GM18951 (cell line): ENCODE data around the gene SLC26A11.

ENCODE experiments used
- POLR2A ChIP-seq: IDR thresholded peaks from 4 replicates; pipeline ENCODE4 v1.6.1; 2011; ENCODE audit warnings: mild to moderate bottlenecking; ENCODE audit not compliant: insufficient read length, insufficient read depth; ENCODE audit errors: extremely low read depth
- in situ Hi-C: fragments of 300-500 bp; cut with MboI; formaldehyde crosslinking; loops from one replicate; pipeline ENCODE4 v1.12.0; 2022; ENCODE audit warnings: low sequenced_read_pairs, mixed read lengths, inconsistent platforms; ENCODE audit not compliant: unreplicated experiment

The SLC26A11 gene

DNA sequence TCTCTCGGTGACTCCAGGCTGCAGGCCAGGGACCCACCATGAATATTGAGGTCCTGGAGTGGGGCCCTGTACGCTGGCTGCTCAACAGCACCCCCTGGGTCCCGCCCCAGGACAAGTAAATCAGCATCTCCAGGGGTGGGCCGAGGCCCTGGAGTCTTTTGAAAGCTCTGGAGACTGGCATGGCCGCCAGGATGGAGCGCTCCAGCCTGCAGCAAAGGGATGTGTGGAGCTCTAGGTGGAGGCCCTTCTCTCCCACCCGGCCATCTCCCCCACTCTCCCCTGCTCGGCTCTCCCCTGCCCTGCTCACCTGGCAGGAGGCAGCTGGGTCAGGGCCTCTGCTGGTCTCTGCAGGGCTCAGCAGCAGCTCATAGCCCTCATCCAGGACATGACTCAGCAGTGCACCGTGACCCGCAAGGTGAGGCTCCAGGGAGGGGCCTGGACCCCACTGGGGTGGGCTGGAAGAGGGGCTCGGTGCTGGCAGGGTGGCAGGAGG lies 16.7 kb upstream of the SLC26A11 start:
- no peak for TF ChIP-seq POLR2A
- in situ Hi-C loops = no loop called here

DNA sequence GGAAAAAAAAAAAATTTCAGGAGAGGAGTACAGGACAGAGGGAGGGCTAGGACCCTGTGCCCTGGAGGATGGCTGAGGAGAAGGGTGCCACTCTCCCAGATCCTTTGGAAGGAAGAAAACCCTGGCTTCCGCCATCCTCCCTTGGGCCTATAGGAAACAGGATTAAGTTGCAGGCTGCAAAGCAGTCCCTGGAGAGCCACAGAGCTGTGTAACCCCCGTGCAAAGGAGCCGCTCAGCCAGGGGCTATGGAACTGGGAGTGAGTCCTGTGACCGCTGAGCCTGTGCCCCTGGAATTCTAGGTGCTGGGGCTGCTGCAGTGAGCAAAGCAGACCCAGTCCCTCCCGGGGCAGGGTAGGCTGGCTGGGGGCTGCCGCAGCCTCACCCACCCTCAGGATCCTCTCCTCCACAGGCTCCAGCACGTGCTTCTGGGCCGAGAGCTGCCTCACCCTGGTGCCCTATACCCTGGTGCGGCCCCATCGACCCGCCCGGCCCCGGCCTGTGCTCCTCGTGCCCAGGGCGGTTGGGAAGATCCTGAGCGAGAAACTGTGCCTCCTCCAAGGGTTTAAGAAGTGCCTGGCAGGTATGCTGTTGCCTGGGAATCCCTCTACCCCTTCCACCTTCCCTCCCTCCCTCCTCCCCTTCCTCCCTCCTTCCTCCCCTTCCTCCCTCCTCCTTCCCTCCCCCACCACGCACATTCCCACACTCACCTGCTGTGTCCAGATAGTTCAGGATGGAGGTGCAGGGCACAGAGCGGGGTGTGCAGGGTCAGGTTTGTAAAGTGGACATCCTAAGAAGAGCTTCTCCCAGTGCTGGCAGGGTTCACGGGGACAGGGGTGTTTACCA lies 15.4 kb upstream of the SLC26A11 start:
- in situ Hi-C loops = no loop called here
- TF ChIP-seq POLR2A = no peak

DNA sequence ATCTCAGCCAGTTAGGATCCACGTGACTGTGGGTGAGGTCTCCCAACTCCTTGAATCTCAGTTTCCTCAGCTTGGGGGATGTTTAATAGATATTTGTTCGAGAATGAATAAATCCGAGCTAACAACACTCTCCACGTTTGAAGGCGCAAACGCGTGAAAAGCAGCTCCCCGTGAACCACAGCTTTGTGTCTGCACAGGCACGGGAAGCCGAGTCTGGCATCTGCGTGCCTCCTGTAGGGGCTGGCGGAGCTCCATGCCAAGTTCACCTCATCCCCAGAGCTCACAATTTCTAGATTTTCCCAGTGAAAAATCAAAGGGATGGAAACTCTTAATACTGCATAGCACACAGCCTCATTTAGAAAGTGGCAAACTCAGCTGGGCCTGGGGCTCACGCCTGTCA lies 14.4 kb upstream of the SLC26A11 start:
- in situ Hi-C loops = no loop called here

DNA sequence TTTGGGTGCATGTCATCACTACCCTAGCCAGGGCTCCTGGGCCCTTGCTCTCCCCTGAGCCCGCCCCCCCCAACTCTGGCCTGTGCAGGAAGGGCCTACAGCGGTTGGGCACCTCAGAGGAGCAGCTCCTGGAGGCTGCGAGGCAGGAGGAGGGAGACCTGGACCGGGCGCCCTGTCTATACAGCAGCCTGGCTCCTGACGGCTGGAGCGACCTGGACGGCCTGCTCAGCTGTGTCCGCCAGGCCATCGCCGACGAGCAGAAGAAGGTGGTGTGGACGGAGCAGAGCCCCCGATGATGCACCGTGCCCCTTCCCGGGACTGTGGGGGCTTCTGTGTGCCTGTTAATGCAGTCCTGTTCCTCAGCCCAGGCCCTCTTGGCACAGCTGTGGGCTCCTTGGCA lies 12.2 kb upstream of the SLC26A11 start:
- in situ Hi-C loops = no loop called here
- no peak for TF ChIP-seq POLR2A

More for the DNA sequence above, 14.4 kb upstream of the SLC26A11 start:
- TF ChIP-seq POLR2A = no peak

DNA sequence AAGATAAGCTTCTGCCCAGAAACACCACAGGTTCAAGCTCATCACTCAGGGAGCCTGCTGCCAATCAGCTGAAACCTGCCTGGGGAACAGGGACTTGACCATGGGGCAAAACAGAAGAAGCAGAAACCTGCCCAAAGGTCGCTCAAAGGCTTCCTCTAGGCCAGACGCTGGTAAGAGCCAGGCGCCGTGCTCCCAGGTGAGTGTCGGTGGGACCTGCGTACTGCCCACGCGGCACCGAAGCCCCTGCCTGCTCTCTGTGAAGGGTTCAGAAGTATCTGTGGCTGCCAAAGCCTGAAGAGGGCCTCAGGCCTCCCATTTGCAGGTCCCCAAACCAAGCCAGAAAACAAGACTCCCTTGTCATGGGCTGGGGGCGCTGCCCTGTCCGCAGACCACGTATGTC lies 10.5 kb upstream of the SLC26A11 start:
- no peak for TF ChIP-seq POLR2A
- in situ Hi-C loops = no loop called here

DNA sequence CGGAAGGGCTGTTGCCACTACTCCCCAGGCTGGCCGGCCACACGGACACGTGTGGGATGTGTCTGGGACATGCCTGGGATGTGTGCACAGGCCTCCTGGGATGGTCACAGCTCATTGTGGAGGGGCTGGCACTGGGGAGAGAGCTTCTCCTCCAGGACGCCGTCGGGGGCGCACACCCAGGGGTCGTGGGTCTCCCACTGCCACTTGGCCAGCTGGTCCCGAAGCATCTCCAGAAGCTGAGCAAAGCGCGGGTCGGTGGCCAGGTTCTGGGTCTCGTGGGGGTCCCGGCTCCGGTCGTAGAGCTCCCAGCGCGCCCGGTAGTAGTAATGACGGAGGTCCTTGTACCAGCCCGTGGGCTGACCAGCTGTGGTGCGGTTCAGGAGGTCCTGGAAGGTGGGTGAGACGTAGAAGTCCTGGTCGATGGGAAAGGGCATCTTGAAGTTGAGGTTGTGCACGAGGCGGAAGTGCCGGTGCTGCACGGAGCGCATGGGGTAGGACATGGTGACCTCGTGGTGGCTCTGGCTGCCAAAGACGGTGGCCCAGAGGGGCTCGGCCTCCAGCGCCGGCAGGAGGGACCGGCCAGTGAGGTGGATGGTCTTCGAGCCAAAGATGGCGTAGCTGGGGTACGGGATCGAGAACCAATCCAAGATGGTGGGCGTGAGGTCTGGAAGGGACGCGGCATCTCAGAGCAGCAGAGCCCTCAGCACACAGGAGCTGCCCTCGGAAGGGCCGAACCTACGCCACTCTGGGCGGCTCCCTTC lies 9.7 kb upstream of the SLC26A11 start:
- no peak for TF ChIP-seq POLR2A
- in situ Hi-C loops = no loop called here

DNA sequence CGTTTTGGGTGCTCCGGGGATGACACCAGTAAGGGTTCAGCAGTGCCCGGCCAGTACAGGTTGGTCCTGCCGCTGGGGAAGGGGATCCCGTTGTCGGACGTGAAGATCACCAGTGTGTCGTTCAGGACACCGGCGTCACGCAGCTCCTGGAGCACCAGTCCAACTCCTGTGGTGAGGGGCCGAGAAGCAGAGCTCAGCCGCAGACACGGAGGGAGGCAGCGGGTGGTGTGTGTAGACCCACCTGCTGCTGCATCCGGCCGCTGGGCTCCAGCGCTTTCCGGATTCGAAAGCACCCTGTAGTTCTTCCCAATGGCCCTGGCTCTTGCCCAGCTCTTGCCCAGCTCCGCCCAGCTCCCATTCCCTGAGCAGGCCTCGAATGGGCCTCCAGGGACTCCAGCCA lies 8.1 kb upstream of the SLC26A11 start:
- no peak for TF ChIP-seq POLR2A
- in situ Hi-C loops = no loop called here

DNA sequence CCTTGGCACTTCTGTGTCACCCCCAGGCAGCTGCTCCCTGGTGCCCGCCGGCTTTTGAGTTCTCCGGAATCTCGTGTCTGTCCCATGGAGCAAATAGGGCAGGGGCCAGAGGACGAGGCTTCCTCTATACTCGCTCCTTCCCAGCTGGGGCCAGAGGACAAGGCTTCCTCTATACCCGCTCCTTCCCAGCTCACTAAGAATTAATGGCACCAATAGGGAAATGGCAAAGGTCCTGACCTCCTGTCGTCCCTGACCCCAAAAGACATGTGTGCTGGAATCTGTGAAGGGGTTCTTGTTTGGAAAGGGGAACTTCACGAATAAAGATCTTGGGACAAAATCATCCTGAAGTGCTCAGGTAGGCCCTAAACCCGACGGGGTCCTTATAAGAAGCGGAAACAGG lies 7.7 kb upstream of the SLC26A11 start:
- no peak for TF ChIP-seq POLR2A
- in situ Hi-C loops = no loop called here

DNA sequence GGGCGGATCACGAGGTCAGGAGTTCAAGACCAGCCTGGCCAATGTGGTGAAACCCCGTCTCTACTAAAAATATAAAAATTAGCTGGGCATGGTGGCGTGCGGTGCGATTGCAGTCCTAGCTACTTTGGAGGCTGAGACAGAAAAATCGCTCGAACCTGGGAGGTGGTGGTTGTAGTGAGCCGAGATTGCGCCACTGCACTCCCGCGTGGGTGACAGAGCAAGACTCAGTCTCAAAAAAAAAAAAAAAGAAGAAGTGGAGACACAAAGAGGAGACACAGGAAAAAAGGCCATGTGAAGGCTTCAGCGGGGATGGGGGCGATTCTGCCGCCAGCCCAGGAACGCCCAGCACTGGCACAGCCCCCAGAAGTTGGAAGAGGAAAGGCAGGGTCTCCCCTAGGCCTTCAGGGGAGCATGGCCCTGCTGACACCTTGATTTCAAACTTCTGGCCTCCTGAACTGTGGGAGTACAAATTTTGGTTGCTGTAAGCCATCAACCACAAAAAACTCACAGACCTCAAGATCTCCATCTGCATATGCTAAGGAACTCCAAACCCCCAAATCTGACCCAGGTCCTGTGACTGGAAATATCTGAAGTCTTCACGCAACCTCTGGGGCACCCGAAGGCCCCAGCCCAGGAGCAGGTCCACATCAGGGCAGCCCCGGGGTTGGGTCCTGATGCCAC lies 7.1 kb upstream of the SLC26A11 start:
- TF ChIP-seq POLR2A = no peak

DNA sequence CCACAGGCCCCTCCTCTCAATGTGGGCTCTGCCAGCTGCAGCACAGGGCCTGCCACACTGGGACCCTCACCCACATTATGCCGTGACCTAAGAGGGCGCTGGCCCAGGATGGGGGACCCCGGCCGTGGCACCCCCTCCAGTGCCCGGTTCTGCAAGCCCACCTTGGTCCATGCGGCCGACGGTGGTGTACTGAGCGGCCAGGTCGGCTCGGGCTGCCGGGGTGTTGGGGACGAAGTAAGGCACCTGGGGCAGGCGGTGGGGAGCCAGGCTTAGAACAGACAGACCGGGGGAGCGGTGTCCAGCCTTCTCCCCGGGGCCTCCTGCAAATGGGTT lies 6.6 kb upstream of the SLC26A11 start:
- in situ Hi-C loops = no loop called here
- TF ChIP-seq POLR2A = no peak

More for the DNA sequence above, 7.1 kb upstream of the SLC26A11 start:
- in situ Hi-C loops = no loop called here

DNA sequence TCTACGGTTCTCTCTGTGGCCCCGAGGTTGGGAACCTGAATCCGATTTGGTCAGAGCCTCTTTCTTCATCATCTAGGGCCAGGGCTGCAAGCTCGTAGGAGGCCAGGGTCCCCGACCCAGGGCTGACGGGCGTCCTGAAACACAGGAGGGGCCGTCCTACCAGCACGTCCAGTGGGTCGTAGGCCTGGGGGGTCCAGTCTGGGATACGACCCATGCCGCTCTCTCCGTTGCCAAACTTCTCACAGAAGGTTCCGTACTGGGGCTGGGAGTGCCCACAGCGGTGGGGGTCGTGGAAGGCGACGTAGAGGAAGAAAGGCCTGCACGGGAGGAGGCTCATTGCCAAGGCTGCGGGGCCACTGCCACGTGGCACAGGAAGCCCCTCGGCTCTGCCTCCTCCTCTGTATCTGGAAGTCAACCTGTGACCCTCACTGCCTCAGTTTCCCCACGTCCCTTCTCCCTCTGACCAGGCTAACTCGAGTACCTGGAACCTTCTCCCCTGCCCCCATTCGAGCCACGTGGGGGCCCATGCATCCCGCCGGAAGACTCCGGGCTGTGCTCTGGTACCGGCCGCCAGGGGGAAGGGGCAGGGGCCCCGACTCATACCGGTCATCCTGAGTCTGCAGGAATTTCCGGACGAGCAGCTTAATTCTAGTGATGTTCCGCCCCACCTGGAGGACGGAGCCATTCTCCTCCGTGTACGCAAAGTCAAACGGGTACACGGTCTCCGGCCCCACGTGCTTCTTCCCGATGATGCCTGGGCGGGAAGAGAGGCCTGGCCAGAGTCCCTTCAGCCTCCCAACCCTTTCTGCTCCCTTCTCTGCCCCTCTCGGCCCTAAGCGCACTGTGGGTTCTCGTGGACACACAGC lies 6.0 kb upstream of the SLC26A11 start:
- in situ Hi-C loops = no loop called here
- no peak for TF ChIP-seq POLR2A

DNA sequence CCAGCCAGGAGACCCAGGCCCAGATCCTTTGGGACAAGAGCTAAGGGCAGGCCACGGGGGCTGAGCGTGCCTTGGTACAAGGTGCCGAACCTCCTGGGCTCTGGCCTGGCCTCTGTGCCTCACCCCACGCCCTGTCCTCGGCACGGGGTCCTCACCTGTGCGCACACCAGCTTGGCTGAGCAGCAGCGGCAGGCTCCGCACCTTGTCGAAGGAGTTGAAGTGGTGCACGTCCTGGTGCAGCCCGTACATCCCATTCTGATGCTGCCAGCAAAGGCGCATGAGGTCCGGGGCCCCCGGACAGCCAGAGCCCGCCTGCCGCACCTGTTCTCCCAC lies 5.4 kb upstream of the SLC26A11 start:
- in situ Hi-C loops = no loop called here
- no peak for TF ChIP-seq POLR2A
